Coronary artery (tissue), 2 donors: ENCODE measurements around the gene FANCF.
"Not testable (repeated sequence)": the region's sequence is repeated elsewhere in the genome, so short reads cannot be mapped to it uniquely, and the experiment has no call there.

Source experiments
- DNase-seq: peaks from one replicate; pipeline ENCODE4 v3.0.0-alpha.2; 2017; ENCODE audit warnings: low spot score
- H3K27ac ChIP-seq, 2 donors: fragments of 200-600 bp; sonication (generic); one replicate each; pipeline ENCODE4 v1.5.1; 2016 to 2019
- H3K4me3 ChIP-seq: fragments of 200-600 bp; sonication (generic); 2 replicates; pipeline ENCODE4 v1.5.1; 2016; ENCODE audit warnings: mild to moderate bottlenecking, moderate library complexity
- CTCF ChIP-seq: fragments of 200-600 bp; sonication (generic); IDR thresholded peaks from one replicate; pipeline ENCODE4 v1.5.1; 2019; ENCODE audit warnings: antibody characterized with exemption

Gene FANCF

GRCh38 chr11:22666688-22667439 is 41.2 kb upstream of the FANCF start:
- peak overlapping the region; percentile 62 for H3K4me3 ChIP-seq
- no peak for DNase-seq
- no peak overlapping the region for H3K27ac ChIP-seq
- no peak for TF ChIP-seq CTCF

- Histone ChIP-seq H3K4me3 (peak within 1 kb of the TSS; percentile 62), H3K27ac (no peak within 1 kb of the TSS)
- DNase-seq, result no peak
- TF ChIP-seq CTCF, result no peak
These were observed 40.7 kb upstream of the FANCF start, which contains the start of gene GAS2 for GRCh38 chr11:22666325-22666687. Gene GAS2 (plus strand): TSS chr11:22666611. CDS start chr11:22674870, 8,259 bp downstream.

- DNase-seq, result no peak
- no peak for TF ChIP-seq CTCF
- H3K27ac ChIP-seq, result no peak overlapping the region
- H3K4me3 ChIP-seq, result no peak overlapping the region
These were observed 34.2 kb upstream of the FANCF start for GRCh38 chr11:22659783-22660182.

GRCh38 chr11:22657101-22657694 is 31.6 kb upstream of the FANCF start:
- DNase-seq, result no peak
- Histone ChIP-seq H3K4me3 (no peak overlapping the region), H3K27ac (no peak overlapping the region)
- no peak for TF ChIP-seq CTCF

GRCh38 chr11:22656130-22656529 is 30.5 kb upstream of the FANCF start:
- no peak overlapping the region for H3K27ac ChIP-seq
- TF ChIP-seq CTCF, result no peak
- DNase-seq, result no peak
- no peak overlapping the region for H3K4me3 ChIP-seq

GRCh38 chr11:22652346-22652745 is 26.7 kb upstream of the FANCF start:
- H3K4me3 ChIP-seq, H3K27ac ChIP-seq, DNase-seq: not testable (repeated sequence)

- TF ChIP-seq CTCF, result no peak
- Histone ChIP-seq H3K27ac (no peak overlapping the region), H3K4me3 (no peak overlapping the region)
- no peak for DNase-seq
These were observed 15.9 kb upstream of the FANCF start for GRCh38 chr11:22641559-22641958.
